ENCODE results near the gene TSC22D4. TPM values are rescaled to one million over a fixed set of nuclear protein-coding genes. Genes with fewer than 3 reads are reported as not detected.

TSC22D4 gene
- total RNA-seq, 1 experiment from 2014 or later: 46.5 TPM

GRCh38 chr7:100434297-100435144 lies 44.5 kb downstream of the TSC22D4 start:
- no peak for DNase-seq (ENCODE audit: low read depth)
- in situ Hi-C loops (cut with HindIII; ENCODE audit: low pct_unique_long_range_greater_than_20kb, low sequenced_read_pairs): no loop called here

DNA sequence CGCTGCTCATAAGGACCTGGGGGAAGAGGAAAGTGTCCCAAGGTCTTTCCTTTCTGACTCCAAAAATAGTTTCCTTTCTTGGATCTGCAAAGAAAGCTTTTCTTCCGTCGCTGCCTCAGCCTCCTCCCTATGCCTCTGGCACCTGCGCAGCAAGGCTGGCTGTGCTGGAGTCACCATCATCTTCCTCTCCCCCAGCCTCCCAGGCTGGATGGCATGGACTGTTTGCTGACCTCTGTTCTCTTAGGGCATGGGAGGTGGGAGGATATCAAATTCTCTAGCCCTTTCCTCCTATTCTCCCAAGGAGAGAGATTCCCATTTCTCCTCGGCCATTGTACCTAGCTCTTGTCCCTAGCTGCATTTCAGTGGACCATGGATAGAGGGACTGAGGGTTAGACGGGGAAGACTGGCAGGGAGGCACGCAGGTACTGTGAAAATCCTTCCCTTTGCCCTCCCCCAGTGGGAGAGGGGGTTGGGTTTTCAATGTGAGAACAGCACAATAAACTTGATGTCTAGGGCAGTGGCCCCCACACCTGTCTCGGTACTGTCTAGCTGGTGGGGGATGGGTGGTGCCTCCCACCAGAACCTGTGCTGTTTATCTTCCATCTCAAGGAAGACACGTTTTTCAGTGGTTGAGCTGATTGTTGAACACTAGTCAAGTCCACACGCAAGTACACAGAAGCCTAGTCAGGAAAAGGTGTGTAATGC lies 45.3 kb downstream of the TSC22D4 start:
- in situ Hi-C loops (cut with HindIII; ENCODE audit: low pct_unique_long_range_greater_than_20kb, low sequenced_read_pairs): no loop called here
- DNase-seq (ENCODE audit: low read depth): no peak

DNA sequence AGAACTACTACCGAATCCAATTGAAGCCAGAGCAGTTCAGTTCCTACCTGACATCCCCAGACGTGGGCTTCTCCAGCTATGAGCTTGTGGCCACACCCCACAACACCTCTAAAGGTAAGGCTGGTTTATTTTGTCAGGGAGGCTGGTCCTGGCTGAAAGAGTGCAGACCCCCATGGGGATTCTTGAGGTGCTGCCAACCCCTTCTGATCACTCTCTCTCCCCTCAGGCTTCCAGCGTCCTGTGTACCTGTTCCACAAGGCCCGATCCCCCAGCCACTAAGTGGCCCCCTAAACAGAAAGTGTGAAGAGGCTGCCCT lies 45.8 kb downstream of the TSC22D4 start:
- no peak for DNase-seq (ENCODE audit: low read depth)
- in situ Hi-C loops (cut with HindIII; ENCODE audit: low pct_unique_long_range_greater_than_20kb, low sequenced_read_pairs): no loop called here

DNA sequence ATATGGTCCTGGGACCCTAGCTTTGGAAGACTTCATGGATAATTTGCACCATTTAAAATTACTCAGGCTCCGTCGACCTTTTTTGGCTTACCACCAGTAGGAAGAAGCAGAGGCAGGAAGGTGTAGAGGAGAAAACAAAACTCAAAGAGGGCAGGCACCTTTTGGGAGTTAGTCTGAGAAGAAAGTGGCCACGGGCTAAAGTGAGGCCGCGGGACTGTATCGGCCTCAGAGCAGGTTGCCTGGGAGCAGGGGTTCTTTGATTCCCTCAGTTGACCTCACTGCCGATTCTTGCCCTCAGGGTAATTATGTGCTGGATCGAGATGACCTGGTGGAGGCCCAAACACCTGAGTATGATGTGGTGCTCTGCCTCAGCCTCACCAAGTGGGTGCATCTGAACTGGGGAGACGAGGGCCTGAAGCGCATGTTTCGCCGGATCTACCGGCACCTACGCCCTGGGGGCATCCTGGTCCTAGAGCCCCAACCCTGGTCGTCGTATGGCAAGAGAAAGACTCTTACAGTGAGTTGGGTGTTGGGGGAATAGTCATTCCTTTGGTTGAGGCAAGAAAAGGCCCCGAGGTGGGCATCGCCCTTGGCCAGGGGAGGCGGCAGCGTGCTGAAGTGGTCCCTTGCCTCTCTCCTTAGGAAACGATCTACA lies 46.3 kb downstream of the TSC22D4 start:
- DNase-seq (ENCODE audit: low read depth): no peak
- in situ Hi-C loops (cut with HindIII; ENCODE audit: low pct_unique_long_range_greater_than_20kb, low sequenced_read_pairs): no loop called here

- in situ Hi-C loops (cut with HindIII; ENCODE audit: low pct_unique_long_range_greater_than_20kb, low sequenced_read_pairs): no loop called here
- DNase-seq (ENCODE audit: low read depth): no peak
Measured at GRCh38 chr7:100432053-100432452, 47.0 kb downstream of the TSC22D4 start.

DNA sequence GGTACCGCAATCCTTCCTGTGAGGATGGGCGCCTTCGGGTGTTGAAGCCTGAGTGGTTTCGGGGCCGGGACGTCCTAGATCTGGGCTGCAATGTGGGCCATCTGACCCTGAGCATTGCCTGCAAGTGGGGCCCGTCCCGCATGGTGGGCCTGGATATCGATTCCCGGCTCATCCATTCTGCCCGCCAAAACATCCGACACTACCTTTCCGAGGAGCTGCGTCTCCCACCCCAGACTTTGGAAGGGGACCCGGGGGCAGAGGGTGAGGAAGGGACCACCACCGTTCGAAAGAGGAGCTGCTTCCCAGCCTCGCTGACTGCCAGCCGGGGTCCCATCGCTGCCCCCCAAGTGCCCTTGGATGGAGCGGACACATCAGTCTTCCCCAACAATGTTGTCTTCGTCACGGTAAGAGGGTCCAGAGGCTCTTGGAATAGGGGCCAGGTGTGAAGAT lies 47.7 kb downstream of the TSC22D4 start:
- no peak for DNase-seq (ENCODE audit: low read depth)
- in situ Hi-C loops (cut with HindIII; ENCODE audit: low pct_unique_long_range_greater_than_20kb, low sequenced_read_pairs): no loop called here

DNA sequence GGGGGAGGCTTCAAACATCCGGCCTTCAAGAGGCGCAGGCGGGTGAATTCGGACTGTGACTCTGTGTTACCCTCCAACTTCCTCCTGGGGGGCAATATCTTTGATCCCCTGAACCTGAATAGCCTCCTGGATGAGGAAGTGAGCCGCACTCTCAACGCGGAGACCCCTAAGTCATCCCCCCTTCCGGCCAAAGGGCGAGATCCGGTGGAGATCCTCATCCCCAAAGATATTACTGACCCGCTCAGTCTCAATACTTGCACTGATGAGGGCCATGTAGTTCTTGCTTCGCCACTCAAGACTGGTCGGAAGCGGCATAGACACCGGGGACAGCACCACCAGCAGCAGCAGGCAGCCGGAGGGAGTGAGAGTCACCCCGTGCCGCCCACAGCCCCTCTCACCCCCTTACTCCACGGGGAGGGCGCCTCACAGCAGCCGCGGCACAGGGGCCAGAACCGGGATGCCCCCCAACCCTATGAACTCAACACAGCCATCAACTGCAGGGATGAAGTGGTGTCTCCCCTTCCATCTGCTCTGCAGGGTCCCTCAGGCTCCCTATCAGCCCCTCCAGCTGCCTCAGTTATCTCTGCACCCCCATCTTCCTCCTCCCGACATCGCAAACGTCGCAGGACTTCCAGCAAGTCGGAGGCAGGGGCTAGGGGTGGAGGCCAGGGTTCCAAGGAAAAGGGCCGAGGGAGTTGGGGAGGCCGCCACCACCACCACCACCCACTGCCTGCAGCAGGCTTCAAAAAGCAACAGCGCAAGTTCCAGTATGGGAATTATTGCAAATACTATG lies 48.3 kb downstream of the TSC22D4 start:
- no peak for DNase-seq (ENCODE audit: low read depth)
- in situ Hi-C loops (cut with HindIII; ENCODE audit: low pct_unique_long_range_greater_than_20kb, low sequenced_read_pairs): no loop called here

- in situ Hi-C loops (cut with HindIII; ENCODE audit: low pct_unique_long_range_greater_than_20kb, low sequenced_read_pairs): no loop called here
Measured at GRCh38 chr7:100429637-100430492, 49.1 kb downstream of the TSC22D4 start, which contains the start of gene MEPCE. Gene MEPCE (plus strand): TSS chr7:100429831. CDS start chr7:100430019, 188 bp downstream.

GRCh38 chr7:100428967-100429636 lies 49.9 kb downstream of the TSC22D4 start:
- in situ Hi-C loops (cut with HindIII; ENCODE audit: low pct_unique_long_range_greater_than_20kb, low sequenced_read_pairs): no loop called here
- peak; percentile 99 for DNase-seq (ENCODE audit: low read depth)

More at GRCh38 chr7:100429637-100430492, 49.1 kb downstream of the TSC22D4 start, which contains the start of gene MEPCE:
- peak; percentile 95 for DNase-seq (ENCODE audit: low read depth)

DNA sequence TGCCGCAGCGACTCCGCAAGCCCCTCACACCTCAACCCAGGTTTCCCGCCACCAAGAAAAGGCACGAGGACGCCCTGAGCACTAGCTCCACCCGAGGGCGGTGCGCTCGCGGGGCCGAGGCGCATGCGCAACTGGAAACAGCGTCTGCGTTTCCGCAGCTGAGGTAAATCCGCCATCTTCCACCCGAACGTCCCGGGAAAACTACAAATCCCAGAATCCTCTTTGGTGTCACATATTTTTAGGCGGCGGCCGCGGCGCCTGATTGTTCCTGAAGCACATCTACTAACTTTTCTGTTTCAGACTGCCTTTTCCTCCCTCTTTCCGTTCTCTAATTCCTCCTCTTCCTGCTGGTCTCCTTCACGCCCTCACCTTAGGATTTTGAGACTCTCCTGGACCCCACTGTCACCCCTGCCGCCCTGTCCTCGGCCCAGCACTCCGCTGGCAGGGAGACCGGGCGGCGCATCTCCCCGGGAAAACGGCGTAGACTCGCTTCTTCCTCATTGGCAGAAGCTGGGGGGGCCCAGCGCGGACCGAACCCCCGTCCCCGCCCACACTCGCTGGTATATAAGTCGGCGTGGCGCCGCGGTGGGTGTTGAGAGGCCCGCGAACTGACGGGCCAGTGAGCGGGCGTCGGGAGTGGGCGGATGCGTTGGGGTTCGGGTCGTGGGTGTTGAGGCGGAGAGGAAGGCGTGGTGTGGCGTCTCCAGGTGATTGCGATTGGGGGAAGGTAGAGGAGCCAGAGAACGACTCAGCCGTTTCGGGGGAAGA lies 50.6 kb downstream of the TSC22D4 start, which contains the start of gene ZCWPW1:
ZCWPW1 (minus strand) TSS at position 505 of the 768 bp plus-strand sequence. CDS start 8,054 bp downstream, outside the sequence.
- in situ Hi-C loops (cut with HindIII; ENCODE audit: low pct_unique_long_range_greater_than_20kb, low sequenced_read_pairs): no loop called here
- DNase-seq (ENCODE audit: low read depth): peak; percentile 97

DNA sequence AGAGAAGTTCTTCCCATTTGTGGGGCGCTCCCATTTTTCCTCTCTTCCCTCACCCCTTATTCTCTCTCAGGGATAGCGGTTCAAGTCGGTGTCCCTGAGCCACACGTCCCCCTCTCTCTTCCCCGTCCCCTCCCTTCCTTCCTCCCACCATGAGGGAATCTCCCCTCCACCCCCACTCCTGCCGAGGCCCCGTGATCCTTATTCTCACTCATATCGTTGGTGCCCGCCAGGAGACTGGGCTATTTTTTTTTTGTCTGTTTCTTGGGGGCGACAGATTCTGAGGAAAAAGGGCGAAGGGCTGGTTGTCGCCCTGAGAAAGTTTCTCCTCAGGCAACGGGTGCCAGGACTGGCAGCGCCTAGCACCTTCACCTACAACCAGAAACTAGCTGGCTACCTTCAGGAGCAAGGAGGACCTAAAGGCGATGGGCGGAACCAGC lies 51.2 kb downstream of the TSC22D4 start:
- no peak for DNase-seq (ENCODE audit: low read depth)
- in situ Hi-C loops (cut with HindIII; ENCODE audit: low pct_unique_long_range_greater_than_20kb, low sequenced_read_pairs): no loop called here

DNA sequence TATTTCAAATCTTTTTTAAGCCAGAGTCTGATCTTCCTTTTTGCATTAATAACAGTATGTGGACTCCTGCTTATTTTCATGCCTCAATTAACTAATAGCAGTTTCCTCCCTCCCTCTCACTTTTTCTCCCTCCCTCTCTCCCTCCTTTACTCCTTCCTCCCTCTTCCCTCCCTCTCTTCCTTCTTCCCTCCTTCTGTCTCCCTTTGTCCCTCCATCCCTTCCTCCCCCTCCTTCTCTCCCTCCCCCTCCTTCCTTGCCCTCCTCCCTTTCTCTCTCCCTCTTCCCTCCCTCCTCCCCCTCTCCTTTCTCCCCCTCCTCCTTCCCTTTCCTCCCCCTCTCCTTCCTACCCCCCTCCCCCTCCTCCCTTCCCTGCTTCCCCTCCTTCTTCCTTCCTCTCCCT lies 52.5 kb downstream of the TSC22D4 start:
- DNase-seq (ENCODE audit: low read depth): no peak
- in situ Hi-C loops (cut with HindIII; ENCODE audit: low pct_unique_long_range_greater_than_20kb, low sequenced_read_pairs): no loop called here

DNA sequence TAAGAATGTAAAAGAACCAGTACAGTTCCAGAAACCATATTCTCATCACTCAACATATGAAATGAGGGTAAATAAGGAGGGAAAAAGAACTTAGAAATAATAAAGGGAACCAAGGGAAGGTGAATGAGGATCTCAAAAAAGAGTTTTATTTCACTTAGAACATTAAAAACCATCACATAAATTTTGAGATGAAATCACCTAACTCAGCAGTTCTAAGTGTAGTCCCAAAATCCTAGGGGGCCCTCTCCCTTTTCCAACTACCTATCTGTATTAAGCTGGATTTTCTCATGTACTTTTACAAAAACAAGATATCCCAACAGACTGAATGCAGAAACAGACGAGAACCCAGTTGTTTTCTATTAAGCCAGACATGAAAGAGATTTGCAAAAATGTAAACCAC lies 53.7 kb downstream of the TSC22D4 start:
- in situ Hi-C loops (cut with HindIII; ENCODE audit: low pct_unique_long_range_greater_than_20kb, low sequenced_read_pairs): no loop called here

DNA sequence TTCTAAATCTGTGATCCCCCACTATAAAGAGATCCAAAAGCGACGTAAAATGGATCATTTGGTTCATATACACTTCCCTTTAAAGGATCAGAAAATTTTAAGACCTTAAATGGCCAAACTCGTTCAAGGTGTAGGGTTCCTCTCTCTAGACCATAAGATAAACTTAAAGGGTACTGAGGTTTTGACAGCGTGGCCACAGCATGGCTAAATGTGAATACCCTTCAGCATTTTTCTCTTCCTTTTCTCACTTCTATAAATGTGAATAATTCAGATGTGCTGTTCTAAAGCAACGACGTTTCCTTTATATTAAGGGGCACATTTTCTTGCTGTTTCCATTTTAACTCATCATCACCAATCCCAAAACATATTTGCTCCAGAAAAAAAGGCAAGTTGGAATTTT lies 55.7 kb downstream of the TSC22D4 start:
- in situ Hi-C loops (cut with HindIII; ENCODE audit: low pct_unique_long_range_greater_than_20kb, low sequenced_read_pairs): no loop called here
- DNase-seq (ENCODE audit: low read depth): no peak

More for the DNA sequence above, 53.7 kb downstream of the TSC22D4 start:
- no peak for DNase-seq (ENCODE audit: low read depth)

DNA sequence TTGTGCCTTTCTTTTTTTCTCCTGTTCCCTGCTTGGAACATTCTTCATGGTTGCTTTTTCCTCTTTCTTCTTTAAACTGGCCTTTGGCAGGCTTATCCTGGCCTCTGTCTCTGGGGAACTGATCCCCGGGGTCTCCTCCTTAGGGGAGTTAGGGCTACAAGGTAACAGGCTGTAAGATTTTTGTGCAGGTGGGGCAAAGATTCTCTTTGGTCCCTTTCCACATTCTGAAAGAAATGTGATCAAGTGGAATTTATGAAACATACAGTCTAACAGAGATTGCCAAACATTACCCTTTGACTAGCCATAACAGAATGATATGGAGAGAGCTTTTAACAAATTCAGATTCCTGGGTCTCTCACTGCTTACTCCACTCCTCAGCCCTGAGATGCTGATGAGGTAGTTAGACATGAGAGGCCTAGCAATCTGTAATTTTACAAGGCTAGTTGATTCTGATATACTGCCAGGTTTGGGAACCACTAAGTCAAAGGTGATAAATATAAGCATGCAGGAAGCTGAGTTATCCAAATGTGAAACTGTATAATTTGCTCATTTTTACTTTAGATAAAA lies 59.3 kb downstream of the TSC22D4 start:
- DNase-seq (ENCODE audit: low read depth): no peak
- in situ Hi-C loops (cut with HindIII; ENCODE audit: low pct_unique_long_range_greater_than_20kb, low sequenced_read_pairs): no loop called here

All from Caki2 (cell line).